MM.1S (cell line): ENCODE results near the gene USPL1.

Experiments
- CTCF ChIP-seq: fragments of 300-600 bp; sonication (generic); IDR thresholded peaks from 2 replicates; pipeline ENCODE4 v1.5.1; 2016; ENCODE audit warnings: antibody characterized with exemption, low read length, mixed read lengths
- EZH2phosphoT487 ChIP-seq: fragments of 300-600 bp; sonication (generic); IDR thresholded peaks from 2 replicates; pipeline ENCODE4 v1.6.1; 2018; ENCODE audit warnings: antibody characterized with exemption, low read length

- TF ChIP-seq CTCF (no peak), EZH2phosphoT487 (no peak)
Observed at GRCh38 chr13:30697177-30697953, 79.6 kb downstream of the USPL1 start.
